Osteocyte (in vitro differentiated cells): ENCODE data around the gene TPPP. TPM values are rescaled to one million over a fixed set of nuclear protein-coding genes. Genes with fewer than 3 reads are reported as not detected.

ENCODE experiments used
- DNase-seq: peaks from one replicate; pipeline ENCODE4 v3.0.0; 2021; ENCODE audit warnings: mixed read lengths; ENCODE audit not compliant: unreplicated experiment; ENCODE audit errors: extremely low spot score
- H3K27ac Mint-ChIP-seq: one replicate; pipeline ENCODE4 v1.8.0; 2021; ENCODE audit warnings: mild to moderate bottlenecking, mixed read lengths; ENCODE audit not compliant: unreplicated experiment
- H3K27me3 Mint-ChIP-seq: one replicate; pipeline ENCODE4 v1.8.0; 2021; ENCODE audit warnings: mixed read lengths; ENCODE audit not compliant: unreplicated experiment
- H3K36me3 Mint-ChIP-seq: one replicate; pipeline ENCODE4 v1.8.0; 2021; ENCODE audit warnings: mixed read lengths; ENCODE audit not compliant: unreplicated experiment
- H3K4me1 Mint-ChIP-seq: one replicate; pipeline ENCODE4 v1.8.0; 2021; ENCODE audit warnings: mixed read lengths; ENCODE audit not compliant: unreplicated experiment
- H3K4me3 Mint-ChIP-seq: one replicate; pipeline ENCODE4 v1.8.0; 2021; ENCODE audit warnings: mild to moderate bottlenecking, moderate library complexity, mixed read lengths; ENCODE audit not compliant: unreplicated experiment
- H3K9me3 Mint-ChIP-seq: one replicate; pipeline ENCODE4 v1.8.0; 2021; ENCODE audit warnings: mixed read lengths; ENCODE audit not compliant: unreplicated experiment
- total RNA-seq: library from RNA; stranded (reverse); gene quantifications from 2 replicates; pipeline ENCODE4 v1.2.1, GENCODE V29; 2021
- TF ChIP-seq, protein P1 (sequence below): fragments of 200-600 bp; sonication (generic); IDR thresholded peaks from 2 replicates; pipeline ENCODE4 v1.5.0; 2021; ENCODE audit warnings: antibody characterized with exemption, mild to moderate bottlenecking, moderate library complexity

The TPPP gene
- total RNA-seq, 1 donor from 2014 or later = 0.16 TPM

GRCh38 chr5:618450-618849 is 74.7 kb downstream of the TPPP start:
- no peak overlapping the region for H3K4me3 Mint-ChIP-seq
- H3K9me3 Mint-ChIP-seq = peaks cover 6% of the 10 kb centered on the region
- H3K36me3 Mint-ChIP-seq = peaks cover 5% of the 10 kb centered on the region
- TF ChIP-seq, protein P1, sequence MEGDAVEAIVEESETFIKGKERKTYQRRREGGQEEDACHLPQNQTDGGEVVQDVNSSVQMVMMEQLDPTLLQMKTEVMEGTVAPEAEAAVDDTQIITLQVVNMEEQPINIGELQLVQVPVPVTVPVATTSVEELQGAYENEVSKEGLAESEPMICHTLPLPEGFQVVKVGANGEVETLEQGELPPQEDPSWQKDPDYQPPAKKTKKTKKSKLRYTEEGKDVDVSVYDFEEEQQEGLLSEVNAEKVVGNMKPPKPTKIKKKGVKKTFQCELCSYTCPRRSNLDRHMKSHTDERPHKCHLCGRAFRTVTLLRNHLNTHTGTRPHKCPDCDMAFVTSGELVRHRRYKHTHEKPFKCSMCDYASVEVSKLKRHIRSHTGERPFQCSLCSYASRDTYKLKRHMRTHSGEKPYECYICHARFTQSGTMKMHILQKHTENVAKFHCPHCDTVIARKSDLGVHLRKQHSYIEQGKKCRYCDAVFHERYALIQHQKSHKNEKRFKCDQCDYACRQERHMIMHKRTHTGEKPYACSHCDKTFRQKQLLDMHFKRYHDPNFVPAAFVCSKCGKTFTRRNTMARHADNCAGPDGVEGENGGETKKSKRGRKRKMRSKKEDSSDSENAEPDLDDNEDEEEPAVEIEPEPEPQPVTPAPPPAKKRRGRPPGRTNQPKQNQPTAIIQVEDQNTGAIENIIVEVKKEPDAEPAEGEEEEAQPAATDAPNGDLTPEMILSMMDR = no peak
- H3K27me3 Mint-ChIP-seq = no peaks in the 10 kb centered on the region
- peak; percentile 72 for DNase-seq
- peaks cover 2% of the 10 kb centered on the region for H3K4me1 Mint-ChIP-seq
- no peak overlapping the region for H3K27ac Mint-ChIP-seq

DNA sequence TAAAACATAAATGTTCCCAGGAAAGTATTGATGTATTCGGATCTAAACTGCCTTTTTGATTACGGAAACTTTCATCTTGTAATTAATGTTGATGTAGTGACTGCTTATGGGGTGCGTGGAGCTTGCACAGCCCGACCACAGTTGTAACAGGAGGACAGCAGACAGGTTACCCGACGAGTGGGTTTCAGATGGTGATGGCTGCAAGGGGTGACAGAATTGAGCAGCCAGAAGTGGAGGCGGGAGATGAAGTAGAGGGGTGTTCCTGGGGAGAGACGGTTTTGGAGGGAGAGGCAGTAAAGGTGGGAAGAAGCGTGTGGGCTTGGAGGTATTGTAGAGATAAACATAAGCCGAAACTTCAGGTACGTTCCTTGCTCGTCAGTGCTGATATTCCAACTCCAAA is 75.3 kb downstream of the TPPP start:
- peak; percentile 62 for DNase-seq
- TF ChIP-seq, protein P1 = no peak
- Mint-ChIP-seq H3K27me3 (no peaks in the 10 kb centered on the region), H3K27ac (no peak overlapping the region), H3K4me1 (peaks cover 5% of the 10 kb centered on the region), H3K36me3 (peaks cover 5% of the 10 kb centered on the region), H3K9me3 (peaks cover 6% of the 10 kb centered on the region), H3K4me3 (no peak overlapping the region)

- Mint-ChIP-seq H3K27me3 (no peaks in the 10 kb centered on the region), H3K27ac (no peak overlapping the region), H3K4me3 (no peak overlapping the region), H3K4me1 (peaks cover 8% of the 10 kb centered on the region), H3K9me3 (peaks cover 6% of the 10 kb centered on the region), H3K36me3 (peaks cover 5% of the 10 kb centered on the region)
- DNase-seq = peak; percentile 81
- TF ChIP-seq, protein P1 = no peak
Observed at GRCh38 chr5:616484-617039, 76.6 kb downstream of the TPPP start.

GRCh38 chr5:612498-613424 is 80.4 kb downstream of the TPPP start:
- Mint-ChIP-seq H3K4me3 (peak overlapping the region; percentile 88), H3K4me1 (peaks cover 14% of the 10 kb centered on the region), H3K9me3 (peaks cover 6% of the 10 kb centered on the region), H3K36me3 (peaks cover 5% of the 10 kb centered on the region), H3K27ac (peak overlapping the region; percentile 57), H3K27me3 (no peaks in the 10 kb centered on the region)
- peak; percentile 84 for DNase-seq
- TF ChIP-seq, protein P1 = no peak
